Heart right ventricle (tissue), 16 donors: ENCODE results near the gene PODN. TPM values are rescaled to one million over a fixed set of nuclear protein-coding genes. Genes with fewer than 3 reads are reported as not detected.

Experiments
- ATAC-seq, 8 donors: fragments of 200-7000 bp; cut with Tn5 transposase; one replicate each; pipeline ENCODE4 v1.9.1; 2020; ENCODE audit warnings: mild to moderate bottlenecking in 8 of 8, moderate library complexity in 8 of 8, moderate number of reproducible peaks in 1 of 8
- DNase-seq, 2 donors: peaks; one replicate each; pipeline ENCODE4 v3.0.0-alpha.2; 2020
- H3K27ac ChIP-seq, 10 donors: fragments of 200-600 bp; sonication (generic) in 2 of 10; one replicate each; pipeline versions ENCODE4 v1.5.0 to v1.8.0; 2020 to 2022; ENCODE audit warnings: mild to moderate bottlenecking in 3 of 10
- H3K27me3 ChIP-seq, 7 donors: fragments of 200-600 bp; one replicate each; pipeline ENCODE4 v1.8.0; 2021 to 2022; ENCODE audit warnings: mild to moderate bottlenecking in 2 of 7
- H3K36me3 ChIP-seq, 9 donors: fragments of 200-600 bp; sonication (generic) in 1 of 9; one replicate each; pipeline versions ENCODE4 v1.5.0 to v1.8.0; 2020 to 2022; ENCODE audit warnings: mild to moderate bottlenecking in 2 of 9
- H3K4me1 ChIP-seq, 9 donors: fragments of 200-600 bp; sonication (generic) in 1 of 9; one replicate each; pipeline versions ENCODE4 v1.5.0 to v1.8.0; 2020 to 2022; ENCODE audit warnings: mild to moderate bottlenecking in 4 of 9
- H3K4me3 ChIP-seq, 10 donors: fragments of 200-600 bp; sonication (generic) in 2 of 10; one replicate each; pipeline versions ENCODE4 v1.5.0 to v1.8.0; 2020 to 2022; ENCODE audit warnings: mild to moderate bottlenecking in 7 of 10, moderate library complexity in 2 of 10
- H3K9me3 ChIP-seq, 11 donors: fragments of 200-600 bp in 10 of 11; sonication (generic) in 2 of 11; one replicate each; pipeline versions ENCODE4 v1.5.0 to v1.8.0; 2013 to 2022; ENCODE audit warnings: mild to moderate bottlenecking in 2 of 11, control low read depth in 1 of 11, moderate library complexity in 1 of 11
- CTCF ChIP-seq, 9 donors: fragments of 200-600 bp; sonication (generic) in 2 of 9; IDR thresholded peaks; one replicate each; pipeline versions ENCODE4 v1.5.0 to v1.8.0; 2021 to 2022; ENCODE audit warnings: antibody characterized with exemption in 9 of 9, mild to moderate bottlenecking in 5 of 9, moderate library complexity in 1 of 9
- WGBS, 2 donors: extraction: QIAGEN DNeasy Blood & Tissue Kit; methylation state at CpG; one replicate each; pipeline ENCODE4 v1.1.7; 2013; ENCODE audit warnings: inconsistent platforms in 1 of 2; 5-methylcytosine and 5-hydroxymethylcytosine counted together
- intact Hi-C, 10 donors: fragments of 100-400 bp; cut with DNase I; formaldehyde crosslinking; loops; one replicate each; pipeline versions ENCODE4 v1.11.1 to v1.14.2; 2022
- polyA plus RNA-seq, 2 donors: library from polyadenylated mRNA; stranded (reverse); fragments of 200-250 nt; gene quantifications; one replicate each; pipeline ENCODE4 v1.2.3, GENCODE V29; 2013
- total RNA-seq, 10 donors: library from RNA; stranded (reverse); fragmentation: NEBNext Ultra II Directional in 3 of 10; extraction: Animal tissue kit (Norgen Biotek cat#: 25700) in 3 of 10; gene quantifications; one replicate each; pipeline versions ENCODE4 v1.2.1 to v1.2.4, GENCODE V29; 2021 to 2023
- donor health status: Arrhythmogenic right ventricular cardiomyopathy.
- donor health status: ischemic (EF 13 %, LVEDD 7.1; RV severe dilation, severe dysfunction).
- donor health status: healthy with polysubstance abuse.
- donor health status: DM: no; HTN: yes; CAD: no.
- donor health status: DM: no; HTN: no; CAD: no.
- donor health status: ischemic (EF 25% LVEDD 6.9; RV normal size, moderate dysfunction).
- donor health status: ischemic (EF 25% LVEDD 5.7; RV mildly dilated, moderate dysfunction).
- donor health status: healthy.
- donor health status: DM: yes; HTN: yes; CAD: no.
- donor health status: Ischemic cardiomyopathy.
- donor health status: ischemic (EF 35%, LVEDD 5.7; RV mildly dilated, moderate dysfunction).
- donor health status: nonischemic (EF 11% LVEDD 7.7; RV severe dilation, severe dysfunction).
- donor health status: DM: yes; HTN: yes; CAD: no.
- donor health status: PGD.
- donor health status: ischemic (EF 29% LVEDD 5.4; RV normal size, mild dysfunction).
- donor health status: nonischemic (EF 23%, LVEDD 6.1; RV moderate dilation, normal function).

PODN gene
- total and polyA plus RNA-seq, 12 donors, result 11.2 to 27.4 (median 15.4) TPM

- DNase-seq, result no peak
- H3K9me3 ChIP-seq, result peaks cover 0 to 9% (median 0%) of the 10 kb centered on the region in 11 donors
- no peak overlapping the region for H3K4me3 ChIP-seq
- H3K4me1 ChIP-seq, result peaks cover 11 to 43% (median 22%) of the 10 kb centered on the region in 9 donors
- whole genome bisulfite sequencing, 2 donors, result 89% methylated on average over 4 of the region's 4 CpGs
- H3K27ac ChIP-seq, result no peak overlapping the region
- TF ChIP-seq CTCF (IDR thresholded peaks at IDR 0.05), result no peak
- H3K27me3 ChIP-seq, result no peaks in the 10 kb centered on the region
- no peak for ATAC-seq
- intact Hi-C loops, result no loop called here
- no peaks in the 10 kb centered on the region for H3K36me3 ChIP-seq
Observed at GRCh38 chr1:53112861-53113260, 50.8 kb downstream of the PODN start.

GRCh38 chr1:53114090-53114489, 52.1 kb downstream of the PODN start:
- no peaks in the 10 kb centered on the region for H3K36me3 ChIP-seq
- H3K27ac ChIP-seq, result no peak overlapping the region
- DNase-seq (no peak), ATAC-seq (no peak)
- 93 to 98% methylated on average over 6 of the region's 6 CpGs for WGBS, 2 donors
- no peak overlapping the region for H3K4me3 ChIP-seq
- TF ChIP-seq CTCF (IDR thresholded peaks at IDR 0.05), result no peak
- intact Hi-C loops, result no loop called here
- H3K4me1 ChIP-seq, result peaks cover 8 to 36% (median 20%) of the 10 kb centered on the region in 9 donors
- peaks cover 0 to 9% (median 0%) of the 10 kb centered on the region in 11 donors for H3K9me3 ChIP-seq
- no peaks in the 10 kb centered on the region for H3K27me3 ChIP-seq

DNA sequence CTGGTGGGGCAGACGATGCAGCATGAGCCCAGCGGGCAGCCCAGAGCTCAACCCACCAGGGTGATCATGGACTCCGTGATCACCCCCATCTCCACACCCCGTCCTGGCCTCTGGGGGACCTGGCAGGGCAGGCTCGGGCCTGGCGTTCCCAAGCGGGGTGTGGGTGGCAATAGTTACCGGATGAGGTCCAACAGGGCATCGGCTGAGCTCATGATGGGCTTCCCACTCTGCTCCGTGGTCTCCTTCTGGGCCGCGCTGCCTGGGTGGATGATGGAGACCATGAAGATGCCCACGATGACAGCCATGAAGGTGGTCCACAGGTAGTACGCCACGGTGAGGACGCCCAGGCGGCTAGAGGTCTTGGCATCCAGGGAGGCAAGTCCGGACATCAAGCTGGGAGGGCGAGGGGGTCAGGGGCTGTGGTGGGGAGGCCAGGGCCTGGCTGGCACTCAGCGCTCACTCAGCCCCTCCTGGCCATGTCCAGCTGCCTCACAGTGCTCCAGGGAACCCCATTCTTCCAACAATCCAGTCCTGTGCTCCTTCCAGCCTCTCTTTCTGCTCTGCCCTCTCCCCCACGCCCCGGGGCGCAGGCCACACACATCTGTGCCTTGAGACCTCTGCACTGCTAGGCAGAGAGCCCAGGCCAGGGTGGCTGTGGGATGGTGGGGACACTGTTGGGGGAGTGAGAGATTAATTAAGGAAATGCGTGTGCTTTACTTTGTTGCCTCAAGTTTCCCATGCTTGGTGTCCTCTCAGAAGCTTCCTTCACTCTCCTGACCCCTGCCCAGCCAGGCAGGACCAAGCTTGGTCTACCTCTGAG, 52.8 kb downstream of the PODN start:
- Histone ChIP-seq H3K27ac (no peak overlapping the region), H3K27me3 (no peaks in the 10 kb centered on the region), H3K9me3 (peaks cover 0 to 9% (median 0%) of the 10 kb centered on the region in 11 donors), H3K36me3 (no peaks in the 10 kb centered on the region), H3K4me1 (peaks cover 2 to 31% (median 13%) of the 10 kb centered on the region in 9 donors), H3K4me3 (no peak overlapping the region)
- no peak for TF ChIP-seq CTCF (IDR thresholded peaks at IDR 0.05)
- DNase-seq (no peak), ATAC-seq (no peak)
- intact Hi-C loops, result no loop called here
- WGBS, 2 donors, result 94 to 95% methylated on average over 23 to 24 of the region's 24 CpGs

DNA sequence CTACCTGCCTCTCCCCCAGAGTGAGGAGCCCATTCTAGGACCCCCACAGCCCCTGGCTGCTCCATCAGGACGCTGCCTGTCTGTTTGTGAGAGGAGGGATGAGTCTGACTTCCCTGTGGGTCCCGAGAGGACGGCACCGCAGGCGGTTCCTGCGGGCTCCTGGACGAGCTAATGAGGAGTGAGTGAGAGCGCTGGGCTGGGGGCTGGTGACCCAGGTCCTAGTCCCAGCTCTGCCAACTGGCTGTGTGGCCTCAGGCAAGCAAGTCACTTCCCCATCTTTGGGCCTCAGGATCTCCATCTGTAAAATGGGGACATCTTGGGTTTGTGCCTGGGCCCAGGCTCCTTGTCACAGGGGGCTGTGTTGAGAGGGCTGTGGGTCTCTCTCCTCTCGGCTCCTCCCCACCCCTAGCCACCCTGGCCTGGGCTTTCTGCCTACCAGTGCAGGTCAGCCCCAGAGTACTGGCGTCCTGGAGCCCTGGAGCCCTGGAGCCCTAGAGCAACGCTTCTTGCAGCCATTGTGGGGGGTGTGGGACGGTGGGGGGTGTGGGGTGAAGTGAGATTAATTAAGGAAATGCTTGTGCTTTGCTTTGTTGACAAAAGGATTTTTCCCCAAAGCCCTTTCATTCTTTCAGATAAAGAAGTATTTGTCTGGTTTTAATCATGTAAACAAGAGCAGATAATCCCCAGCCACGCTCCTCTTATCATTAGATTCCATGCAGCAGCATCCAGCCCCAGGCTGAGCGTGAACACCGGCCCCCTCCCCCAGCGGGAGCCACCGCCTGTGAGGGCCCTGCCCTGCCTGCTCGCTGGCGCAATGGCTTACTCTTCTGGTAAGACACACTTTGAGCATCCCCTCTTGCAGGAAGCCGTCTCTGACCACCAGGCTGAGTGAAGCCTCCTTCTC, 53.6 kb downstream of the PODN start:
- WGBS, 2 donors, result 53 to 59% methylated on average over 20 of the region's 20 CpGs
- Histone ChIP-seq H3K9me3 (peaks cover 0 to 9% (median 0%) of the 10 kb centered on the region in 11 donors), H3K4me3 (no peak overlapping the region), H3K27me3 (no peaks in the 10 kb centered on the region), H3K4me1 (peaks cover 0 to 31% (median 8%) of the 10 kb centered on the region in 9 donors), H3K27ac (no peak overlapping the region), H3K36me3 (no peaks in the 10 kb centered on the region)
- no peak for TF ChIP-seq CTCF (IDR thresholded peaks at IDR 0.05)
- intact Hi-C loops, result no loop called here
- ATAC-seq (peak in 1 of 8 donors; percentile 34), DNase-seq (no peak)
